ENCODE results near the gene NUP50.

Gene NUP50

DNA sequence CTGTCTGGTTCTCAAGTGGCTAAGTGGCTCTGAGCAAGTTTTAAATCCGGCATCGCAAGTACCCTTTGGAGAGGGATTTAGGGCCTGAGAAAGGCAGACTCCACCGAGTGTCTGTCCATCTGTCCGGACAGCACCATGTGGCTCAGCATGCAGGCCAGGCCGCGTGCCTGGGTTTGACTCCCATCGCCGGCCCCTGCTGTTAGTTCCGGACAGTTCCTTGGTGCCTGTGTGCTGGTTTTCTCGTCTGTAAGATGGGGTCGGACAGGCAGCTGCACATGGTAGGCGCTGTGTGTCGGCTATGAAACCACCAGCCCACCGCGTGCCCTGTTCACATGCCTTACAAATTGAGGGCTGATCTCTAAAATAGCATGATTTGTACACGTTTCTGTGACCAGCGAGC lies 31.0 kb downstream of the NUP50 start:
- DNase-seq (ENCODE audit: low spot score): no peak

DNA sequence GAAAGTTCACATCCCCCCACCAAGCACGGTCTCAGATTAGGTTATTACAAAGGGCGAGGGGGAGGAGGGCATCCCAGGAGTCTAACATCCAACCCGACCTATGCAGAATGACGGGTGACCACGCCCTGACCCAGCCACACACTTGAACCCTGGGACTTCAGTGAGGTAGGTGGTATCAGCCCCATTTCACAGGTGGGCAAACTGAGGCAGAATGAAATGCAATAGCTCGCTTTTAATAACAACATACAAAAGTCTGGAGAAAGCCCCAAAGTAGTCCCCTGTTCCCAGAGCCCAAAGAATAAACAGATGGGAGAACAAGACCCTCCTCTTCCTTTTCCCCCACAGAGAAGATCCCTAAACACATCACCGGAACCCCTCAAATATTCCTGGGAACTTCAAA lies 31.9 kb downstream of the NUP50 start:
- no peak for DNase-seq (ENCODE audit: low spot score)

DNA sequence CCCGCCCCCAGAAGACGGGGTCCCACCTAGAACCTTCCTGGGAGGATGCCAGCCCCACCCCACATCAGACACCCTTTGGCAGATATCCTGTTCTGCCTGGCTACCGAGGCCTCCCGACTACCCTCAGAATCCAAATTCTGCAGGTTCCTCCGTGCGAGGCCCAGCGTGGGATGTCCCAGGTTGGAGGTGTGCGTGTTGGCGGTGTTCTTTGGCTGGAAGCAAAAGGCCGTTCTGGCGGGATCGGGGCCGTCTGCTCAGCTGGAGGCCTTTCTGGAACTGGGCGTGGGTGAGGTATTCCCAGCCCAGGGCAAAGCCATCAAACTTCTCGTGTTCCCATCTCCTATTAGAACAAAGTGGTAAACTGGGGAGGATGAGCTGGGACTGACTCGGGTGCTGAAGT lies 32.6 kb downstream of the NUP50 start:
- DNase-seq (ENCODE audit: low spot score): no peak

DNA sequence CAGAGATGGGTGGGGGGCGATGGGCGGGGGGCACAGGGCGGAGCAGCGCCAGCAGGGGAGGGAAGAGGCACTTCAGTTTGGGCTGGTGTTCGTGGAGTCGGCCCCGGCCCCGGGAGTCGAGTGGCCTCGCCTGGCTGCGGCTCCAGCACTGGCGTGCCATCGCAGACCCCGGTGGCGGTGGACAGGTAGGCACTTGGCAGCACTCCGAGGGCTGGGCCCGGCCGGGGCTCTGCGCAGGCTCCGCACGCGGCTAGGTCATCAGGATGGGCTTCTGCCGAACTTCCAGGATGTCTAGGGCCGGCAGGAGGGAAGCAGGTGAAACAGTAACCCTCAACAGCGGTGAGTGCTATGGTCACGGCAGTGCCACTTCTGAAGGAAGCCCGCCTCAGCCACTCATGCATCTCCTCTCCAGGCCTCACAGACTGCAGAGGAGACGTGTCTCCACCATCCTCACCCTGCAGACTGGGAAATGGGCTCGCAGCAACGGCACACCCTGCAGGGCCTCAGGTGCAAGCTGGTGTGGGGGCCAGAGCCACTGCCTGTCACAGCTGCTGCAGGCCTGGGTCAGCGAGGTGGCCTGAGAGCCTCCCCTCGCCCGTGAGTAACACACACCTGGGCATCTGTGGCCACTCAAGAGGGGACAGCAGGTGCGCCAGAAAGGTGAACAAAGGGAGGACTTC lies 33.3 kb downstream of the NUP50 start:
- DNase-seq (ENCODE audit: low spot score): no peak

DNA sequence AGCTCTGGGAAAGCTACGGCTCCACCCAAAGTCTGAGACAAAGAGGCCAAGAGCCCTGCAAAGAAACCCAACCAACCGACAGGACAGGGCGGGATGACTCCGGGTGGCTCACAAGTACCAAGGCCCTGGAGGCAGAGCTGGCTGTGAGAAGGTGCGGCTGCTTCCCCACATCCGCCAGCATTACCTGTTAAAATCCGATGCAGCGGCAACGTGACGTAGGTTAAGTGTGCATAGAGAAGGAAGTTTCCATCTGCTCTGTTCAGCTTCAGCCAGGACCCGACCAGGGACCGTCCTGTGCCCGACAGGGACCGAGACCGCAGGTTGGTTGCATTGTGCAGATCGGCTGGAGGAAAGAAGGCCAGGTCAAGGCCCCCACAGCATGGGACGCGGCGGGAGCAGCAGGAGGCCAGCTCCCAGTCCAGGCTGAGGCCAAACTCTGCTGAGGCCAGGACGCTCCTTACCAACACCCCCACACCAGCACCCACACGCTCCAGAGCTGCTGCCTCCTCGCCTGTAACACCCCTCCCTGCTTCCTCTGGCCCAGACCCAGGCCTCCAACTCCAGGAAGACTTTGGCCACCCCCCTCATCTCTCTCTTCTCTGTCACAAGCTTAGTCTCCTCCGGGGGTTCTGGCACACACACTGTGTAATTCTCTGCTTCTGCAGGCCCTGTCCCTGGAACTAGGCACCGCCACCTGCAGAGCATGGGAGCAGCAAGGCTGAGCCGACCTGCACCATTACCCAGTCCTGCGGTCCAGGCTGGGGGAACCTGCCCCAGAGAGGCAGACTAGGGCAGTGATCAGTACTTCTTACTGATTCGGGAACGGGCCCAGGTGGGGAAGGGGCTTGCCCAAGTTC lies 34.1 kb downstream of the NUP50 start:
- DNase-seq (ENCODE audit: low spot score): no peak

DNA sequence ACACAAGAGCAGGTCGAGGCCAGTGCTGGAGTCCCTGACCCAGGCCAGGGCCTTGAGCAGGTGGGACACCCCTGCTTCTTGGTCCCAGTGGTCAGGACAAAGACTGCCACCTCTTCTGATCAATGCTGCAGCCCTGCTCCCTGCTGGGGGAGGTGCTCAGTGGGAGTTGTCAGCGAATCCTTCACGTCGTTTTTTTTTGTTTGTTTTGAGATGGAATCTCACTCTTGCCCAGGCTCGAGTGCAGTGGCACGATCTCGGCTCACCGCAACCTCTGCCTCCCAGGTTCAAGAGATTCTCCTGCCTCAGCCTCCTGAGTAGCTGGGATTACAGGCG lies 34.7 kb downstream of the NUP50 start:
- DNase-seq (ENCODE audit: low spot score): no peak

DNA sequence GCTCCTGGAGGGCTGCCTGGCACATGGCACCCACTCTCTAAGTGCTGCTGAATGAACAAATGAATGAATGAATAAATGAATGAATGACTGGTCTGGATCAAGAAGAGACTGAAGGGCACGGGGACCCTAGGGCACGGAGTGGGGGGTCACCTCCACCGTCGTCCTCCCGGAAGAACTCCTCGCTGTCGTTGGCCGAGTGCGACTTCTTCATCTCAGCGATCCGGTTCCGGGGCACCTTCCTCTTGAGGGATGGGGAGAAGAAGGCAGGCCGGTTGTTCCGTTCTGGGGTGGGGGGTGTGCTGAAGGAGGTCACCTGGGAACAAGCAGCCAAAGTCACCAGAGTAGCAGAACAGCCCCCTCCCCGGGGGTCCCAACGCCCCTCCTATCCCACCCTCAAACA lies 36.0 kb downstream of the NUP50 start:
- DNase-seq (ENCODE audit: low spot score): no peak

DNA sequence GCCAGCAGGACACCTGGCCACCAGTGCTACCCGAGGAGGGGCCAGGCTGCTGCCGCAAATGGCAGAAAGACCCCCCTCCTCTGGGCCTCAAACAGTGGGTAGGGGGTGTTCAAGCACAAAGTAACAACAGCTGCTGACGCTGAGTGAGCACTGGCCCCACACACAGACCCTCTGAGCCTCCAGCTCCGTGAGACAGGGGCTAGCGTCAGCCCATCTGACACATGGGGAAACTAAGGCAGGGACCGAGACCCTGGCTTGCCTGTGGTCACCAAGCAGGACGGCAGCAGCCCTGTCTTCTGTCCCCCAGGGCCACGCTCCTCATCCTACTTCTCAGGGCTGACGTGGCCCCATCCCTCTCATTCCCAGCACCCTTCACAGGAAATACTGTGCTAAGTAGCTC lies 36.5 kb downstream of the NUP50 start:
- DNase-seq (ENCODE audit: low spot score): no peak

DNA sequence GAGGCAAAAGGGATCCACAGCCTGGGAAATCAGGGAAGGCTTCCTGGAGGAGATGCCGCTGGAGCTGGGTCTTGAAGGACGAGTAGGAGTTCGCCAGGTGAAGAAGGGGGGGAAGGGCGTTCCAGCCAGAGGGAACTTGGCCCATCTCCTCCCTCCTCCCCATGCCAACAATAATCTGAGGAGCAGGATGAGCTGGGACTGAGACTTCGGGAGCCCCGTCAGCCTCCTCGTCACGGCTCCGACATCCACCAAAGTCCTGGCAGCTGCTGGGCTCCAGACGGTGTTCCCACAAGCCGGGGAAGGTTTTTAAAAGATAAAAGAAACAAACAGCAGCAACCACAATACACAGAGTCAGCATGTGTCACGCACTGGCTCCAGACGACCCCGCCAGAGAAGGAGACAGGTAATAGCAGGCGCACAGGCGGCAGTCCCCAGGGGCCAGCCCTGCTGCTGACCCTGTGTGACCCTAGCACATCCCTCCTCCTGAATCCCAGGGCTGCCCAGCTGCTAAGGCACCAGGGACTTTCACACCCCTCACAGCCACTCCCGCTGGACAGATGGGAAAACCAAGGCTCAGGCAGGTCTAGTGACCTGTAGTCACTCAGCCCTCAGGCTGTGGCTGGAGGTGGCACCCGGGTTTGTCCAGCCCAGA lies 37.3 kb downstream of the NUP50 start:
- no peak for DNase-seq (ENCODE audit: low spot score)

DNA sequence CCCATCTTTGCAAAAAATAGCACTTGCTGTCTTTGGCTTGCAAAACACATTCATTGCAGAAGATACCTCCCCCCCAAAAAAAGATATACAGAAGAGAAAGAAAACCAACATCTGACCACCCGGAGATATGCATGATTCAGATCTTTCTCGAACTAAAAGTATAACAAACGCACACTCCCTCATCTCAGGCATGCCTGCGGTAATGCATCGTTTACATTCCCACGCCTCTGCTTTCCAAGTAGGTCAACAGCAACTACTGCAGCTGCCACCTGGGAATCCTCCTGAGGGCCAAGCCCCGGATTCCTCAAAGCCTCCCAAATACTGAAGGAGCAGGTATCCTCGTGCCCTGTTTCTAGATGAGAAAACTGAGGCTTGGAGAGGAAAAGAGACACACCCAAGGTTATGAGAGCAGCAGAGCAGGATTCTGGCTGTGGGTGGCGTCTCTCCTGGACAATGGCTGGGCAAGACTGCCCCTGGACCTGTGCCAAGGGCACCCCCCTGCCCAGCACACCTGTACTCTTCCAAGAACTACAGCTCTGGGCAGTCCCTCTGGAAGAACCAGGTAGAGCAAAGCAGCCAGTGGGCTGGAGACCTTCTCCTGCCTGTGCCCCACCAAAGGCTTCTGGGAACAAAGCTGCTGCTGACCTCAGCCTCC lies 38.1 kb downstream of the NUP50 start:
- DNase-seq (ENCODE audit: low spot score): no peak

DNA sequence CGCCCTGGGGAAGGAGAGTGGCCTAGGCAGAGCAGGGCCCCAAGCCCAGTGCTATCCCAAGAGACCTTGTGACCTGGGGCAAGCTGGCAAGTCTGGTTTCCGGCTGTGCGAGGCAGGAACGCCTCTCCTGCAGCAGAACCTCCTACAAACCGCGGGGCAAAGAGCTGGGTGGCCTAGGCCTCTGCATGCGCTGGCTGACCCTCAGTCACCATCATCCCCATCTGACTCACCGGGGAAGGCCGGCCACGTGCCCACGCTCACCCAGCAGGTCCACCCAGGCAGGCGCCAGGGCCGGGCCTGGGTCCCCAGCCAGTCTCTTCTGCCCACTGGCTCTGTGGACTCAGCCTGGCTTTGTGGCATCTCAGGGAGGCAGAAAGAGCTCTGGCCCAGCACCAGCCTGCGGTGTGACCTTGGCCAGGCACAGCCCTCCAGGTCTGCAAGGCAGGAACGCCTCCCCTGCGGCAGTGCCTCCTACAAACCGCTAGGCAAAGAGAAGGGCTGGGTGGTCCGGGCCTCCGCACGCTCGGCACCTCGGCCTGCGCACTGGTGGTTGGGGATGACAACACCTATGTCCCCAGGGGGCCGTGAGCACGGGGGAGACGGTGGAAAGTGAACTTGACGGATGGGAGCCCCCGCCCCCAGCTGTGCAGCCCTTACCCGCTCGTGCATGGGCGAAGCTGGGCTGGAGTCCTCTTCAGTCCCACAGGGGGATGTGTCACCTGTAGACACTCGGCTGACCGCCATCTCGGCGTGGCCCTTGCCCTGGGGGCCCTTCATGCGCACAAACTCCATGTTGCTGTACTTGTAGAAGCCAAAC lies 38.8 kb downstream of the NUP50 start:
- DNase-seq (ENCODE audit: low spot score): no peak

DNA sequence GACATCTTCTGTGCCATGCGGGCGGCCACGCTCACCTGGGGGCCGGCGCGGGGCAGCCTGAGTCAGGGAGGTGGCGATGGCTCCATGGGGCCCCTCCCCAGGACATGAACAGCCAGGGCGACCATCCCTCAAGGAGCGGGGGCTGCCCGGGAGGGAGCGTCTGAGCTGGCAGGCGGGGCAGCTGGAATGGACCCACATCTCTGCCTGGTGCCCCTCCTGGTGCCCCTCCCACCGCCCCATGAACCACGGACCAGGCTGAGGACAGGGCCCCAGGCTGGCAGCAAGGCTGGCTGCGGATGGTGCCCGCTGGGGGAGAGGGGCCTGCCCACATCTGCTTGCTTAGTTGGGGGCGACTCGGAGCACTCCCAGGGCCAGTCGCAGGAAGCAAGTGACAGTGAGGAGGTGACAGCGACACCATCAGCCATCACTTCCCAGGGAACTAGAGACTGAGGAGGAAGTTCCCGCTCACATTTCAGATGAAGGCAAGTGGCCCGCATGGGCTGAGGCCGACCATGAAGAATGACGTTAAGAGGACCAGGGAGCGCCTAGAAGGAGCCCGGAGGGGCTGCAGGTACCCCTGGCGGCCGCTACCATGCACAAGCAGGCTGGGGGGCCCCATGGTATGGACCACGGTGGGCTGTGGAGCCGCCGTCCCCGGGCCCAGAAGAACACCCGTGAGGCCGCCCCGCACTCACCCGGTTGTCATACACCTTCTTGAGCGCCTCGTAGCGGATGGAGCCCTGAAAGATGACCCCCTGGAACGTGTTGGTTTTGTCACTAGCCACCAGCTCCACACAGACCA lies 39.6 kb downstream of the NUP50 start:
- DNase-seq (ENCODE audit: low spot score): no peak

DNA sequence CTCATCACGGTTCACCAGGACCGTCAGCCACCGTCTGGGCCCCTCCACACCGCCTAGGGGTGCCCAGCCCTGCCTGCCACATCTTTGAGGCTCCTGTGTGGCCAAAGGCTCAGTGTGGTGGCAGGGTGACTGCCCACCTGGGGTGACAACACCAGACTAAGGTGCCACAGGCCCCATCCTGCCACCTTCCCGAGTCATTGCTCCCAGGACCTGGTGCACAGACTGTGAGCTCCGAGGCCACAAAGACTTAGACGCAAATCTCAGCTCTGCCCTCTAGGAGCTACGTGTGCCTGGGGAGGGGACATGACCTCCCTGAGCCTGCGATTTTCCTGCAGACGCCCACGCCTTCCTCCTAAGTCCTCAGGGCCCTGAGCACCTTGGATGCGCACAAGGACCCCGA lies 40.5 kb downstream of the NUP50 start:
- no peak for DNase-seq (ENCODE audit: low spot score)

DNA sequence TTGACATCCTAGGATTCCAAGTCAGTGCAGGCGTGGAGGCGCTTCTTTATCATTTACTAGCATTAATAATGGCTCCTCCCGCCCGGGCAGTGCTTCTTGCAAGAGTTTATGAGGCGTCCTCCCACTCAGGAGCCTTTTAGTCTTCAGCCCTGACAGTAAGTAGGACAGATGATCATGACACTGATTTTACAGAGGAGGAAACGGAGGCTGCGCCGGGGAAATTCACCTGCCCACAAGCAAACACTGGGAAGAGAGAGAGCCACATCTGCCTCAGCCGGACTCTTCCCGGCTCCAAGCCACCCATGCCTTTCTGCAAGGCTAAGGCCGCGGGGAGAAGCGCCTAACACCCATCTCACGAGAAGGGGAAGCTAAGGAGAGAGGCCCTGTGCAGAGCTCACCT lies 41.1 kb downstream of the NUP50 start:
- DNase-seq (ENCODE audit: low spot score): no peak

DNA sequence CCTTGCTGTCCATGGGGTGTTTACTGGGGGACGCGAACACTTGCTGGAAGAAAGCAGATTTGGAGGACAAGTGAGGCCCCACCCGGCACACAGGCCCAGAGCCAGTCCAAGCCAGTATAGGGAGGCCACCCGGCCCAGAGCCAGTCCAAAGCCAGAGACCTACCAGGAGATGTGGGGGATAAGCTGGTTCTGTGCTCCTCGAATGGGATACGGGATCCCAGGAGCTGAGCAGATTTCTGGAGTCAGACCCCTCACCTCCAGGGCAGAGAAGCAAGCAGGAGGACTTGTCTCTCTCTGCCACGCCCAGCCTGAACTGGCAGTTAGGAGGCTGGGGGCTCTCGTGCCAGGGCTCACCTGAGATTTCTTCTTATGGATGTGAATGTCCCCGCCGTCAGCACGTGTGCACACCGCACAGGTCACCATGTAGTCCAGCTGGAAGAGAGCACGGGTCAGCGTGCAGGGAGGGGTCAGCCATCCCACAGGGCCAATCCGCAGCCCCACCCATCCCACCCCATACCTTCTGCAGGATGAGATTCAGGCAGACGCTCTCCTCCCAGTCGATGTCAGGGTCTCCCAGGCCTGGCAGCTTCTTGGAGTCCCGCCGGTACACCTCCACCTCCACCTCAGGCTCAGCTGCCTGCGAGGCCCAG lies 41.7 kb downstream of the NUP50 start:
- DNase-seq (ENCODE audit: low spot score): no peak

DNA sequence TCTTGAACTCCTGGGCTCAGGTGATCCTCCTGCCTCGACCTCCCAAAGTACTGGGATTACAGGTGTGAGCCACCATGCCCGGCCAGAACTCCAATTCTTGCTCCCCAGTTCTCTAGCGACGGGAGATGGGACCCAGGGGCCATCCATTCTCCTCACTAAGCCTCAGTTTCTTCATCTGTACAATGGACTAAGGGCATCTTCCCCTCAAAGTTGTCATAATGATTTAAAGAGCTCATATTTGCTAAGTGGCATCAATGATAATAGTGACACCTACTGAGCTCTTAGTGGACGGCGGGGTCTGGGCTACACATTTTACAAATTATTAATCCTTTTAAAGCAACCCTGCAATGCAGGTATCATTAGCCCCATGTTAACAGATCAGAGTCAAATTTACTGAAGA lies 42.5 kb downstream of the NUP50 start:
- no peak for DNase-seq (ENCODE audit: low spot score)

DNA sequence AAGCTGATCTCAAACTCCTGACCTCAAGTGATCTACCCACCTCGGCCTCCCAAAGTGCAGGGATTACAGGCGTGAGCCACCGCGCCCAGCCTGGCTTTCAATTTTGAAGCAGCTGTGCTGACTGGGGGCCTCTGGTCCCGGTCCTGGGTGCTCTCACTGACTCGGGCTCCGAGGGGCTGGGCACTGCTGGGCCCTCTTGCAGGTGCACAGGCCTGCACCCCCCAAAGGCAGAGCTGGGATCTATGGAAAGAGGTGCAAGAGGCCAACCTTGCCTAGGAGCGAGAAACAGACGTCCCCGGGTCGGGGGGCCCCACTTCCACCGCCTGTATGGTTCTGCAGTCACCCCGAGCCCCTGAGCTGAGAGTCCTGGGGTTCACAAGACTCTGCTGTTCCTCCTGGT lies 43.8 kb downstream of the NUP50 start:
- DNase-seq (ENCODE audit: low spot score): no peak

DNA sequence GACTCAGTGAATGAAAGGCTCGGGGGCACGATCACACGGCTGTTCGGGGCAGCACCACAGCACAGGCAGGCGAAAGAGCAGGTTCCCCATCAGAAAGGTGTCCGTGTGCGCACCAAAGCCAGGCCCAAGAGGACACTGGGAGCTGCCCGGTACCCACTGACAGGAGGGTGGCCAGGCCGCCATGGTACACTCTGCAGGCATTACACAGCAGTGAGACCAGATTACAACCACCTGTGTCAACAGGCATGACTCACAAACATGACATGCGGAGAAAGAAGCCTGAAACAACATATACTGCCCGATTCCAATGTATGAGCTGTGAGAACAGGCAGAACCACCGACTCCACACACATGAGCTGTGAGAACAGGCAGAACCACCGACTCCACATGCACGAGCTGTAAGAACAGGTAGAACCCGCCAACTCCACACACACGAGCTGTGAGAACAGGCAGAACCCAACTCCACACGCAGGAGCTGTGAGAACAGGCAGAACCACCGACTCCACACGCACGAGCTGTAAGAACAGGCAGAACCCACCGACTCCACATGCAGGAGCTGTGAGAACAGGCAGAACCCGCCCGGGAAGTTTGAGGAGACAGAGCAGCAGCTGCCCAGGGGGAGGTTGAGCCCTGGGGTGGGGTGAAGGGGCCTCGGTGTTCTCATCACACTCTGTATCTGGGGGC lies 44.4 kb downstream of the NUP50 start:
- DNase-seq (ENCODE audit: low spot score): no peak

DNA sequence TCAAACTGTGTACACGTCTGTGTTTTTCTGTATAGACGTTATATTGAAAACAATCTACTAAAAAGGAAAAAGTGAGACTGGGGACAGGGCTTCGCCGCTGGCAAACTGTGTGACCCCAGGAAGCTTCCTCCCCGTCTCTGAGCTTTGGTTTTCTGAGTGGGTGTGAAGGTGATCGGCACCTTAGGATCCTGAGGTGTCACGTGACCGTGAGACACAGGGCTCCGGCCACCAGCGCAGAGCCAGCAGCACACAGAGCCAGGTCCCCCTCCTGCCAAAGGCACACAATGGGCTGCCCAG lies 44.9 kb downstream of the NUP50 start:
- no peak for DNase-seq (ENCODE audit: low spot score)

All from AG08395 (cell line).